Hematopoietic multipotent progenitor cell treated with erythropoietin and hydrocortisone succinate and interleukin-3 and kit ligand, for 15 days (in vitro differentiated cells): ENCODE data around the gene TLR9.

Source experiments
- DNase-seq: peaks from one replicate; pipeline ENCODE4 v3.0.0-alpha.2; 2015; ENCODE audit warnings: low spot score

TLR9 gene

DNA sequence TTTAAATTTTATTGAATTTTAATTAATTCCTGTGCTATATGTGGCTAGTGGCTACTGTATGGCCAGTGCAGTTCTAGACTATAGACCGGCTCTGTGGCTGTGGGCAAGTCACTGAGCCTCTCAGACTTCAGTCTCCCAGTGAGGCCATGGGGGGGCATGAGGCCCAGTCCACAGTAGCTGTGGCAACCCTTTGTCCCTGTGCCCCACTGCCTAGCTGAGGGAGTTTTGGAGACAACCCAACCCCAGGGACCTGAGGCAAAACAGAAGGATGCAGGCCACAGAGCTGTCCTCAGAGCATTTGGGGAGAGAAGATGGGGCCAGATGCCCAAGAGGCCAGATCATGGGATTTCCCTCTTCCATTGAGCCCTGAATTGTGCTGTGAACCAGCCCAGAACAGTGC, 52.3 kb downstream of the TLR9 start:
- DNase-seq = no peak

DNA sequence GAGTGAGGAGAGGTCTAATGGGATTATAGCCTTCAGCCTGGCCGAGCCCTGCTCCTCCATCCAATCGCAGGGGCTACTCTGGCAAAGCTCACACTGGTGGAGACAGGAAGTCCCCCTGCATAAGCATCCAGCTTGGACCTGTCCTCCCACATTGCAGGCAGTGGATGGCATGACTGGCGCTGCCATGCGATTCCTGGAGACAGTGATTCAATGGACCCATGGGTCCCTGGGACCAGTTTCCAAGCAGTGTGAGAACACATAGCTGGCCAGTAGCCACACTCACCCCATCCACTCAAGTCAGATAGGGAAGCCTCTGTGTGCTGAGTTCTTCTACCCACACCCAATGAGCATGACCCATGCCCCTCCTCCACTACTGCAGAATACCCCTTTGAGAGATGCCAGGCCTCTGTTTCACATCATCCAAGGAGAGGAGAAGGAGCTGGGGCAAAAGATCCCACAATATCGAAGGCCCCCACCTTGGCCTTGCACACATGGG, 53.1 kb downstream of the TLR9 start:
- DNase-seq = no peak

GRCh38 chr3:52171514-52172261, 53.8 kb downstream of the TLR9 start:
- DNase-seq = peak; percentile 22
